ENCODE measurements around the gene MNX1. TPM values are rescaled to one million over a fixed set of nuclear protein-coding genes. Genes with fewer than 3 reads are reported as not detected.

Gene MNX1
- total RNA-seq, 4 donors from 2014 or later, result not detected

DNA sequence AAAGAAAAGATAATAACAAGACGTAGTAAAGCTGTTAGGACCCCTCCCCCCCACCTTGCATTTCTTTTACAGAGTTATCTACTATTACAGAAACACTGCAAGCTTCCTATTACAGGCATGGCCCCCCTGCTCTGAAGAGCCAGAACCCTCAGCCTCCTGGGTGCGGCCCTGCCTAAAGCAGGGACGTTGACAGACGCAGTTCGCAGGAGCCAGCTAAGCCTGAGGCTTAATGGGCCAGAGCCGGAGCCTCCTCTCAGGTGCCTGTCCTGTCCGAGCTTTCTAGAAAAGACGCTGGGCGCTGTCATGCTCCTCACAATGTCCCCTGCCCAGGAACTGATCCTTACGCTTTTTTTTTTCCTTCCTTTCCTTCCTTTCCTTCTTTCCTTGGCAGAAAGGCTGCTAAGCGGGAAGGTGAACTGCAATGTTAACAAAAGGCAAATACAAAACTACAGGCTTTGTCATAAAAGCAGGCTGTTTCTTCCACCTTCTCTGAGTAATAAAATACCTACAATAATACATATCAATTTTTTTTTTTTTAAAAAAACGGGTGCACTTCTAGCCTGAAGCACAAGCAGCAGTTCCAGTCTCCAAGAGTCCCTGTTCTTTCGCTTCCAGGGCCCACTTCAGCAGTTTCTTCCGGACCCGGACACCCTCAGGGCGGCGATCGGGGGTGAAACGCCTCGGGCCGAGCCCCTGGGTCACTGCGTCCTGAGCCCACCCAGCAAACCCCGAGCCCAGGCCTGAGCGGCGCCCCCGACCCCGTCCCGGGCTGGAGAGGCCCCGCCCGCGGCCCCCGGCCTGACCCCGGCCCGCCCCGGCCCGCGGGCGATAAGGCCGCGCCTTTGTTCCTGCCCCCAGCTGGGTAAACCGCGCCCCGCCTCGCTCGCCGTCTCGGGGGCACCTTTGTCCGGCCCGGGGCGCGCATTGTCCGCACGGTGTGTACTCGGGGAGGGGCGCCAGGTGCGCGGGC lies 11.2 kb downstream of the MNX1 start:
- Histone ChIP-seq H3K36me3 (no peaks in the 10 kb centered on the region), H3K4me3 (peak overlapping the region; percentile 3 to 48 (median 34)), H3K9me3 (peaks cover 0 to 12% (median 0%) of the 10 kb centered on the region in 4 donors), H3K27ac (peak overlapping the region in 1 of 4 donors; percentile 52), H3K4me1 (peaks cover 0 to 42% (median 20%) of the 10 kb centered on the region in 4 donors), H3K27me3 (peaks cover 0 to 90% of the 10 kb centered on the region in 2 donors)
- TF ChIP-seq CTCF (IDR thresholded peaks at IDR 0.05) (no peak), POLR2A (IDR thresholded peaks at IDR 0.05) (no peak), EP300 (IDR thresholded peaks at IDR 0.05) (no peak)
- DNase-seq (ENCODE audit: low spot score in 2 of 2), result no peak
- WGBS, 2 donors, result 33 to 36% methylated on average over 26 to 29 of the region's 57 CpGs

GRCh38 chr7:156994417-156994816 lies 16.0 kb downstream of the MNX1 start:
- H3K36me3 ChIP-seq, result no peaks in the 10 kb centered on the region
- peaks cover 0 to 74% of the 10 kb centered on the region in 2 donors for H3K27me3 ChIP-seq
- no peak overlapping the region for H3K4me3 ChIP-seq
- DNase-seq (ENCODE audit: low spot score in 2 of 2), result no peak
- H3K27ac ChIP-seq, result no peak overlapping the region
- no peak for TF ChIP-seq CTCF (IDR thresholded peaks at IDR 0.05)
- TF ChIP-seq EP300 (IDR thresholded peaks at IDR 0.05), result no peak
- TF ChIP-seq POLR2A (IDR thresholded peaks at IDR 0.05), result no peak
- peaks cover 0 to 2% (median 0%) of the 10 kb centered on the region in 4 donors for H3K4me1 ChIP-seq
- peaks cover 0 to 12% (median 0%) of the 10 kb centered on the region in 4 donors for H3K9me3 ChIP-seq
- WGBS, 2 donors, result 72 to 75% methylated on average over 8 of the region's 8 CpGs

DNA sequence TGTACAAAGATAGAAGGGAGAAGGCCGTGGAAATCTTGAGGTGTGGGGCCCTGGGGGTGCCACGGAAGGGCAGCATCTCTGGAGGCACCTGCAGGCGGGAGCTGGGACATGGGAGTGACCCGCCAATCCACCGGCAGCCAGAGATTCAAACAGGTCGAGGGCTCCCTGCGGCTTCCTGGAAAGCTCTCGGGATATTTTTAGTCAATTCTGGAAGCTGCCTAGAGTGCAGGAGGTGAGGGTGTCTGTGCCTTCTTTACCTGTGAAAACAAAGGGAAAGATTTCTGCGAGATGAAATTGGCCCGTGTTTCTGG lies 16.6 kb downstream of the MNX1 start:
- WGBS, 2 donors, result 73 to 74% methylated on average over 9 to 10 of the region's 10 CpGs
- no peak for DNase-seq (ENCODE audit: low spot score in 2 of 2)
- no peak overlapping the region for H3K27ac ChIP-seq
- H3K36me3 ChIP-seq, result no peaks in the 10 kb centered on the region
- no peak overlapping the region for H3K4me3 ChIP-seq
- H3K27me3 ChIP-seq, result peaks cover 0 to 69% of the 10 kb centered on the region in 2 donors
- no peak for TF ChIP-seq POLR2A (IDR thresholded peaks at IDR 0.05)
- no peak for TF ChIP-seq CTCF (IDR thresholded peaks at IDR 0.05)
- no peak for TF ChIP-seq EP300 (IDR thresholded peaks at IDR 0.05)
- H3K9me3 ChIP-seq, result peaks cover 0 to 12% (median 0%) of the 10 kb centered on the region in 4 donors
- no peaks in the 10 kb centered on the region for H3K4me1 ChIP-seq

DNA sequence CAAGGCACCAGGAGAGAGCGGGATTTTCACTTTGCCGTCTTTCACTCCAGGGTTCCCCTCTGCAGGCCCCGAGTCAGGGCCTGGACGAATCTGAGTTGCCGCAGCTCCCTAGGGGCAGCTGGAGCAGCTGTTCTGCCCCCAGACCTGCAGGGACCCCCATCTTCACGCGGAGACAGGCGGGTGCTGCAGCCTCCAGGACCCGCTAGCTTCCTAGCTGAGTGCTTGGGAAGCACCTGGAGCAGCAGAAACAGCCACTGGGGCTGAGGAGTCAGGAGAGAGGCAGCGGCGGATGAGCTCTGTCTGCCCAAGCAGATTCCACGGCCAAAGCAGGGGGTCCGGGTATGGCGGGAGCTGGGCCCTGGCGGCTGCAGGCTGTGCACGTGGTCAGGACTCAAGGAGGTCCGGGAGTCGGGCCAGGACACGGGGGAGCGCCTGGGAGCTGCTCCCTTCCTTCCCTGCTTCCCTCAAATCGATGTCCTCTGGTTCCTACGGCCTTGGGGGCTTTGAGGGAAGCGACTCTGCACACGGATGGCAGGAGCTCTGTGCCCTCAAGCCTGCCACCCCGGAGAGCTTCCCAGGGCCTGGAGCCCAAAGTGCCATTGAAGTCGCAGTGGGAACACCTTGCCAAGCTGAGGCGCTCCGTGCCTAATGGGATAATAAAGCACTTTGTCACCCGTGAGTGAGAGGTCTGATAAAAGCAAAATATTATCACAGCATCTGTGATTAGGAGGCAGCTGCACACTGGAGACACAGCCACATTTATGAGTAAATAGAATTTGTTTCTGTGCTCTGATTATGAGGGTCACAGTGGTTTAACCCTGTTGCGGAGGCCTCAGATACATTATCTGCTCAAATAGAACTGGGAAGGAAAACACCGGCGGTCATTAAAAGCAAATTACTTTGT lies 17.2 kb downstream of the MNX1 start:
- Histone ChIP-seq H3K27me3 (peaks cover 0 to 63% of the 10 kb centered on the region in 2 donors), H3K27ac (no peak overlapping the region), H3K9me3 (peaks cover 0 to 12% (median 0%) of the 10 kb centered on the region in 4 donors), H3K4me1 (no peaks in the 10 kb centered on the region), H3K4me3 (no peak overlapping the region), H3K36me3 (no peaks in the 10 kb centered on the region)
- 55 to 61% methylated on average over 16 to 32 of the region's 32 CpGs for WGBS, 2 donors
- TF ChIP-seq CTCF (IDR thresholded peaks at IDR 0.05), result no peak
- no peak for TF ChIP-seq EP300 (IDR thresholded peaks at IDR 0.05)
- TF ChIP-seq POLR2A (IDR thresholded peaks at IDR 0.05), result no peak
- DNase-seq (ENCODE audit: low spot score in 2 of 2), result no peak

Data from tibial nerve (tissue), 4 donors.